ENCODE results near the gene ZNF574. TPM values are rescaled to one million over a fixed set of nuclear protein-coding genes. Genes with fewer than 3 reads are reported as not detected.
"Not testable (repeated sequence)": the region's sequence is repeated elsewhere in the genome, so short reads cannot be mapped to it uniquely, and the experiment has no call there.

ZNF574 gene
- total RNA-seq, 2 experiments from 2014 or later = 14.7 to 18.3 TPM

GRCh38 chr19:42090672-42091071 lies 14.7 kb downstream of the ZNF574 start:
- Mint-ChIP-seq H3K36me3 (peaks cover 7% of the 10 kb centered on the region), H3K9me3 (ENCODE audit: low read depth) (no peaks in the 10 kb centered on the region), H3K27me3 (no peaks in the 10 kb centered on the region), H3K4me3 (peak overlapping the region; percentile 22), H3K27ac (peak overlapping the region; percentile 81), H3K4me1 (peaks cover 35% of the 10 kb centered on the region)
- DNase-seq (peak; percentile 57), ATAC-seq (peak; percentile 52)
- CTCF ChIA-PET = interaction anchor here (0.6 to 1.2 kb wide), 6 partner anchors 9 to 139 kb away, joined by 3 to 5 read pairs (median 4); no protein-coding TSS in a partner anchor

GRCh38 chr19:42091300-42091699 lies 15.3 kb downstream of the ZNF574 start:
- no peaks in the 10 kb centered on the region for H3K27me3 Mint-ChIP-seq
- peaks cover 35% of the 10 kb centered on the region for H3K4me1 Mint-ChIP-seq
- H3K27ac Mint-ChIP-seq = peak overlapping the region; percentile 81
- ATAC-seq (no peak), DNase-seq (no peak)
- H3K4me3 Mint-ChIP-seq = no peak overlapping the region
- CTCF ChIA-PET = interaction anchor here (0.8 kb wide), 1 partner anchor 10 kb away, joined by 3 read pairs; no protein-coding TSS in a partner anchor
- H3K9me3 Mint-ChIP-seq (ENCODE audit: low read depth) = no peaks in the 10 kb centered on the region
- H3K36me3 Mint-ChIP-seq = peaks cover 7% of the 10 kb centered on the region

- Mint-ChIP-seq H3K27me3 (no peaks in the 10 kb centered on the region), H3K4me1 (peaks cover 35% of the 10 kb centered on the region), H3K9me3 (ENCODE audit: low read depth) (no peaks in the 10 kb centered on the region), H3K36me3 (peaks cover 7% of the 10 kb centered on the region), H3K4me3 (no peak overlapping the region), H3K27ac (no peak overlapping the region)
- CTCF ChIA-PET = interaction anchor here (0.8 kb wide), 1 partner anchor 11 kb away, joined by 3 read pairs; no protein-coding TSS in a partner anchor
- no peak for ATAC-seq
- DNase-seq = no peak
Observed at GRCh38 chr19:42091742-42092141, 15.8 kb downstream of the ZNF574 start.

- no peak overlapping the region for H3K27ac Mint-ChIP-seq
Observed at GRCh38 chr19:42092350-42092749, 16.4 kb downstream of the ZNF574 start.

GRCh38 chr19:42093505-42093904 lies 17.5 kb downstream of the ZNF574 start:
- ATAC-seq (no peak), DNase-seq (no peak)
- H3K27ac Mint-ChIP-seq = no peak overlapping the region
- no peak overlapping the region for H3K4me3 Mint-ChIP-seq
- CTCF ChIA-PET = interaction anchor here (0.7 to 1.3 kb wide), 6 partner anchors 9 to 82 kb away, joined by 3 to 5 read pairs (median 3); no protein-coding TSS in a partner anchor
- H3K27me3 Mint-ChIP-seq = no peaks in the 10 kb centered on the region
- no peaks in the 10 kb centered on the region for H3K9me3 Mint-ChIP-seq (ENCODE audit: low read depth)
- H3K36me3 Mint-ChIP-seq = peaks cover 7% of the 10 kb centered on the region
- peaks cover 33% of the 10 kb centered on the region for H3K4me1 Mint-ChIP-seq

More at GRCh38 chr19:42092350-42092749, 16.4 kb downstream of the ZNF574 start:
- peaks cover 35% of the 10 kb centered on the region for H3K4me1 Mint-ChIP-seq
- ATAC-seq = peak; percentile 69
- H3K9me3 Mint-ChIP-seq (ENCODE audit: low read depth) = no peaks in the 10 kb centered on the region
- peak; percentile 76 for DNase-seq
- peaks cover 7% of the 10 kb centered on the region for H3K36me3 Mint-ChIP-seq
- no peak overlapping the region for H3K4me3 Mint-ChIP-seq
- CTCF ChIA-PET = interaction anchor here (0.8 kb wide), 1 partner anchor 10 kb away, joined by 3 read pairs; no protein-coding TSS in a partner anchor
- no peaks in the 10 kb centered on the region for H3K27me3 Mint-ChIP-seq

- Mint-ChIP-seq H3K4me1 (peaks cover 30% of the 10 kb centered on the region), H3K27me3 (no peaks in the 10 kb centered on the region), H3K9me3 (ENCODE audit: low read depth) (no peaks in the 10 kb centered on the region), H3K27ac (no peak overlapping the region), H3K36me3 (peaks cover 7% of the 10 kb centered on the region), H3K4me3 (no peak overlapping the region)
- DNase-seq (no peak), ATAC-seq (no peak)
- CTCF ChIA-PET = interaction anchor here (0.6 to 3.5 kb wide), 8 partner anchors 9 to 903 kb away, joined by 3 to 18 read pairs (median 3); no protein-coding TSS in a partner anchor
Observed at GRCh38 chr19:42093926-42094325, 18.0 kb downstream of the ZNF574 start.

GRCh38 chr19:42095142-42095813 lies 19.3 kb downstream of the ZNF574 start:
- CTCF ChIA-PET = interaction anchor here (1.0 to 3.5 kb wide), 2 partner anchors 14 to 37 kb away, joined by 3 to 18 read pairs; partner anchors contain the start of gene POU2F2
- H3K27me3 Mint-ChIP-seq = no peaks in the 10 kb centered on the region
- peaks cover 7% of the 10 kb centered on the region for H3K36me3 Mint-ChIP-seq
- H3K9me3 Mint-ChIP-seq (ENCODE audit: low read depth) = no peaks in the 10 kb centered on the region
- DNase-seq (no peak), ATAC-seq (no peak)
- H3K4me3 Mint-ChIP-seq = no peak overlapping the region
- H3K4me1 Mint-ChIP-seq = peaks cover 17% of the 10 kb centered on the region
- H3K27ac Mint-ChIP-seq = no peak overlapping the region

- ATAC-seq = no peak
- H3K4me3 Mint-ChIP-seq = no peak overlapping the region
- H3K4me1 Mint-ChIP-seq = peaks cover 12% of the 10 kb centered on the region
- H3K27ac Mint-ChIP-seq = no peak overlapping the region
- H3K27me3 Mint-ChIP-seq = no peaks in the 10 kb centered on the region
- DNase-seq = no peak
- peaks cover 7% of the 10 kb centered on the region for H3K36me3 Mint-ChIP-seq
- H3K9me3 Mint-ChIP-seq (ENCODE audit: low read depth) = no peaks in the 10 kb centered on the region
- CTCF ChIA-PET = interaction anchor here (1.0 to 3.5 kb wide), 2 partner anchors 13 to 37 kb away, joined by 3 to 18 read pairs; partner anchors contain the start of gene POU2F2
Observed at GRCh38 chr19:42095814-42096230, 19.9 kb downstream of the ZNF574 start.

GRCh38 chr19:42096255-42096837 lies 20.4 kb downstream of the ZNF574 start:
- Mint-ChIP-seq H3K27me3 (no peaks in the 10 kb centered on the region), H3K4me1 (peaks cover 6% of the 10 kb centered on the region), H3K4me3 (no peak overlapping the region), H3K27ac (no peak overlapping the region), H3K9me3 (ENCODE audit: low read depth) (no peaks in the 10 kb centered on the region), H3K36me3 (peaks cover 7% of the 10 kb centered on the region)
- DNase-seq (no peak), ATAC-seq (no peak)
- CTCF ChIA-PET = interaction anchor here (0.7 to 3.5 kb wide), 3 partner anchors 13 to 59 kb away, joined by 3 to 18 read pairs (median 3); partner anchors contain the start of gene POU2F2

- CTCF ChIA-PET = interaction anchor here (0.6 kb wide), 1 partner anchor 893 kb away, joined by 3 read pairs; no protein-coding TSS in a partner anchor
- H3K9me3 Mint-ChIP-seq (ENCODE audit: low read depth) = no peaks in the 10 kb centered on the region
- H3K4me3 Mint-ChIP-seq = no peak overlapping the region
- peaks cover 5% of the 10 kb centered on the region for H3K36me3 Mint-ChIP-seq
- ATAC-seq = no peak
- DNase-seq = no peak
- H3K27me3 Mint-ChIP-seq = no peaks in the 10 kb centered on the region
- peak overlapping the region; percentile 43 for H3K27ac Mint-ChIP-seq
- no peaks in the 10 kb centered on the region for H3K4me1 Mint-ChIP-seq
Observed at GRCh38 chr19:42097461-42097860, 21.5 kb downstream of the ZNF574 start.

GRCh38 chr19:42098781-42099180 lies 22.8 kb downstream of the ZNF574 start:
- no peak for ATAC-seq

GRCh38 chr19:42099336-42099925 lies 23.5 kb downstream of the ZNF574 start:
- CTCF ChIA-PET = interaction anchor here (0.7 to 2.6 kb wide), 4 partner anchors 9 to 145 kb away, joined by 3 to 18 read pairs (median 5); no protein-coding TSS in a partner anchor
- no peaks in the 10 kb centered on the region for H3K4me1 Mint-ChIP-seq
- no peaks in the 10 kb centered on the region for H3K9me3 Mint-ChIP-seq (ENCODE audit: low read depth)
- H3K36me3 Mint-ChIP-seq = peaks cover 3% of the 10 kb centered on the region
- no peak overlapping the region for H3K4me3 Mint-ChIP-seq
- no peaks in the 10 kb centered on the region for H3K27me3 Mint-ChIP-seq
- DNase-seq (no peak), ATAC-seq (no peak)
- H3K27ac Mint-ChIP-seq = no peak overlapping the region

More at GRCh38 chr19:42098781-42099180, 22.8 kb downstream of the ZNF574 start:
- DNase-seq = no peak
- no peaks in the 10 kb centered on the region for H3K27me3 Mint-ChIP-seq
- peaks cover 5% of the 10 kb centered on the region for H3K36me3 Mint-ChIP-seq
- CTCF ChIA-PET = interaction anchor here (1.3 to 2.6 kb wide), 2 partner anchors 10 to 11 kb away, joined by 5 to 18 read pairs; no protein-coding TSS in a partner anchor
- H3K4me3 Mint-ChIP-seq = no peak overlapping the region
- H3K4me1 Mint-ChIP-seq = no peaks in the 10 kb centered on the region
- H3K9me3 Mint-ChIP-seq (ENCODE audit: low read depth) = no peaks in the 10 kb centered on the region
- no peak overlapping the region for H3K27ac Mint-ChIP-seq

GRCh38 chr19:42100241-42100640 lies 24.3 kb downstream of the ZNF574 start:
- not testable (repeated sequence) for H3K9me3 Mint-ChIP-seq (ENCODE audit: low read depth); H3K27me3 Mint-ChIP-seq; H3K4me1 Mint-ChIP-seq; H3K36me3 Mint-ChIP-seq; H3K4me3 Mint-ChIP-seq; DNase-seq; ATAC-seq; H3K27ac Mint-ChIP-seq
- CTCF ChIA-PET = interaction anchor here (0.7 to 2.6 kb wide), 4 partner anchors 8 to 145 kb away, joined by 3 to 18 read pairs (median 5); no protein-coding TSS in a partner anchor

All from activated CD8-positive, alpha-beta memory T cell treated with anti-CD3 and anti-CD28 coated beads, Interleukin-2, amount 10 ng/mL, durations not matched to agents 7 days and 5 days (primary cell).